ENCODE results near the gene BPI. TPM values are rescaled to one million over a fixed set of nuclear protein-coding genes. Genes with fewer than 3 reads are reported as not detected.

BPI gene
- total RNA-seq, 1 experiment from 2014 or later, result not detected

GRCh38 chr20:38331245-38331644, 27.3 kb downstream of the BPI start:
- CTCF ChIA-PET, result interaction anchor here (3.4 kb wide), 1 partner anchor 9 kb away, joined by 9 read pairs; no protein-coding TSS in a partner anchor
- Histone ChIP-seq H3K4me1 (ENCODE audit: control insufficient read depth in 1 of 2, insufficient read depth in 2 of 2, low read length in 2 of 2) (no peaks in the 10 kb centered on the region), H3K9me3 (ENCODE audit: control insufficient read depth in 1 of 2, insufficient read depth in 1 of 2, low read depth in 1 of 2, low read length in 2 of 2) (no peaks in the 10 kb centered on the region; a peak in 1 of 4 replicates), H3K4me3 (replicated peaks in 1 of 2; ENCODE audit: low read depth in 1 of 2, low read length in 2 of 2) (no peak overlapping the region), H2AFZ (ENCODE audit: low read depth, low read length, poor library complexity, severe bottlenecking) (no peak overlapping the region), H3K9ac (ENCODE audit: low read length) (no peak overlapping the region), H3K27me3 (ENCODE audit: insufficient read depth, low read length) (peaks cover 8% of the 10 kb centered on the region; the same call in 1 of the 2 replicates), H3K9me2 (ENCODE audit: insufficient read depth) (no peaks in the 10 kb centered on the region), H3K36me3 (ENCODE audit: control insufficient read depth in 1 of 2, insufficient read depth in 2 of 2, low read length in 2 of 2) (no peaks in the 10 kb centered on the region), H4K20me1 (ENCODE audit: insufficient read depth) (no peaks in the 10 kb centered on the region), H3K79me2 (ENCODE audit: insufficient read depth, low read length) (no peaks in the 10 kb centered on the region), H3K27ac (ENCODE audit: low read depth, low read length) (no peak overlapping the region), H3K4me2 (ENCODE audit: low read length) (no peak overlapping the region)
- intact Hi-C loops (cut with micrococcal nuclease), result no loop called here
- BruUV-seq (replicated peaks), result no TSS peak
- RAD21 ChIA-PET (ENCODE audit: low non-redundant PET in 1 of 2, low total read pairs in 2 of 2, uncharacterized antibody in 2 of 2, unreplicated experiment in 2 of 2), result no interaction called here
- POLR2A ChIA-PET, result interaction anchor here (0.6 kb wide), 1 partner anchor 459 kb away, joined by 3 read pairs; no protein-coding TSS in a partner anchor
- DNase-seq (ENCODE audit: low read depth, low spot score) (no peak), ATAC-seq (no peak)
- TF ChIP-seq EGR1 (IDR thresholded peaks at IDR 0.05; ENCODE audit: low read depth), result no peak
- no peak for TF ChIP-seq ELF1 (IDR thresholded peaks at IDR 0.05; ENCODE audit: borderline replicate concordance, low read depth)
- TF ChIP-seq, protein P1, sequence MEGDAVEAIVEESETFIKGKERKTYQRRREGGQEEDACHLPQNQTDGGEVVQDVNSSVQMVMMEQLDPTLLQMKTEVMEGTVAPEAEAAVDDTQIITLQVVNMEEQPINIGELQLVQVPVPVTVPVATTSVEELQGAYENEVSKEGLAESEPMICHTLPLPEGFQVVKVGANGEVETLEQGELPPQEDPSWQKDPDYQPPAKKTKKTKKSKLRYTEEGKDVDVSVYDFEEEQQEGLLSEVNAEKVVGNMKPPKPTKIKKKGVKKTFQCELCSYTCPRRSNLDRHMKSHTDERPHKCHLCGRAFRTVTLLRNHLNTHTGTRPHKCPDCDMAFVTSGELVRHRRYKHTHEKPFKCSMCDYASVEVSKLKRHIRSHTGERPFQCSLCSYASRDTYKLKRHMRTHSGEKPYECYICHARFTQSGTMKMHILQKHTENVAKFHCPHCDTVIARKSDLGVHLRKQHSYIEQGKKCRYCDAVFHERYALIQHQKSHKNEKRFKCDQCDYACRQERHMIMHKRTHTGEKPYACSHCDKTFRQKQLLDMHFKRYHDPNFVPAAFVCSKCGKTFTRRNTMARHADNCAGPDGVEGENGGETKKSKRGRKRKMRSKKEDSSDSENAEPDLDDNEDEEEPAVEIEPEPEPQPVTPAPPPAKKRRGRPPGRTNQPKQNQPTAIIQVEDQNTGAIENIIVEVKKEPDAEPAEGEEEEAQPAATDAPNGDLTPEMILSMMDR (IDR thresholded peaks at IDR 0.05 in 2 of 3, conservative IDR thresholded peaks at IDR 0.05 in 1 of 3; ENCODE audit: borderline replicate concordance in 1 of 3, insufficient read depth in 1 of 3, low read depth in 2 of 3, low read length in 2 of 3), result no peak
- no peak for TF ChIP-seq JUND (IDR thresholded peaks at IDR 0.05)

- Histone ChIP-seq H3K4me1 (ENCODE audit: control insufficient read depth in 1 of 2, insufficient read depth in 2 of 2, low read length in 2 of 2) (no peaks in the 10 kb centered on the region), H3K27me3 (ENCODE audit: insufficient read depth, low read length) (peaks cover 8% of the 10 kb centered on the region; the same call in 1 of the 2 replicates), H3K4me3 (replicated peaks in 1 of 2; ENCODE audit: low read depth in 1 of 2, low read length in 2 of 2) (no peak overlapping the region), H3K9ac (ENCODE audit: low read length) (no peak overlapping the region), H4K20me1 (ENCODE audit: insufficient read depth) (no peaks in the 10 kb centered on the region), H3K9me3 (ENCODE audit: control insufficient read depth in 1 of 2, insufficient read depth in 1 of 2, low read depth in 1 of 2, low read length in 2 of 2) (peaks cover 0 to 3% of the 10 kb centered on the region in 2 experiments; a peak in 2 of 4 replicates), H3K79me2 (ENCODE audit: insufficient read depth, low read length) (no peaks in the 10 kb centered on the region), H3K27ac (ENCODE audit: low read depth, low read length) (no peak overlapping the region), H3K36me3 (ENCODE audit: control insufficient read depth in 1 of 2, insufficient read depth in 2 of 2, low read length in 2 of 2) (no peaks in the 10 kb centered on the region), H3K9me2 (ENCODE audit: insufficient read depth) (no peaks in the 10 kb centered on the region), H3K4me2 (ENCODE audit: low read length) (no peak overlapping the region), H2AFZ (ENCODE audit: low read depth, low read length, poor library complexity, severe bottlenecking) (no peak overlapping the region)
- no peak for DNase-seq (ENCODE audit: low read depth, low spot score)
- intact Hi-C loops (cut with micrococcal nuclease), result no loop called here
- ChIA-PET POLR2A (interaction anchor here (0.6 to 0.7 kb wide), 2 partner anchors 27 to 458 kb away, joined by 3 read pairs; no protein-coding TSS in a partner anchor), RAD21 (ENCODE audit: low non-redundant PET in 1 of 2, low total read pairs in 2 of 2, uncharacterized antibody in 2 of 2, unreplicated experiment in 2 of 2) (no interaction called here), CTCF (interaction anchor here (3.4 kb wide), 1 partner anchor 10 kb away, joined by 9 read pairs; no protein-coding TSS in a partner anchor)
- no peak for ATAC-seq
- TF ChIP-seq POLR2A (IDR thresholded peaks at IDR 0.05; ENCODE audit: borderline replicate concordance, extremely low read depth, insufficient read depth, insufficient read length), result no peak
- TF ChIP-seq, protein P1 (IDR thresholded peaks at IDR 0.05 in 2 of 3, conservative IDR thresholded peaks at IDR 0.05 in 1 of 3; ENCODE audit: borderline replicate concordance in 1 of 3, insufficient read depth in 1 of 3, low read depth in 2 of 3, low read length in 2 of 3), result no peak
- no peak for TF ChIP-seq TCF7L2 (IDR thresholded peaks at IDR 0.05; ENCODE audit: borderline replicate concordance, extremely low read depth, insufficient read depth, insufficient read length)
- no peak for TF ChIP-seq MAX (IDR thresholded peaks at IDR 0.05)
- no peak for TF ChIP-seq SRF (IDR thresholded peaks at IDR 0.05; ENCODE audit: low read depth)
- no peak for TF ChIP-seq ELF1 (IDR thresholded peaks at IDR 0.05; ENCODE audit: borderline replicate concordance, low read depth)
- no peak for TF ChIP-seq SP1 (IDR thresholded peaks at IDR 0.05; ENCODE audit: low read depth)
- no peak for TF ChIP-seq EZH2 (IDR thresholded peaks at IDR 0.05)
- TF ChIP-seq YY1 (IDR thresholded peaks at IDR 0.05; ENCODE audit: extremely low read depth, insufficient replicate concordance, low read depth, low read length), result no peak
- TF ChIP-seq EZH2phosphoT487 (IDR thresholded peaks at IDR 0.05; ENCODE audit: borderline replicate concordance), result no peak
- BruUV-seq (replicated peaks), result no TSS peak
Measured at GRCh38 chr20:38331814-38332213, 27.9 kb downstream of the BPI start.
